MV-4-11 (cell line): ENCODE data around the gene ISYNA1.
A peak's percentile ranks its signal among the peaks of the same experiment; 100 is the strongest.

Source experiments
- DNase-seq: peaks from one replicate; lab custom pipeline; 2025; lab: John Stamatoyannopoulos, UW

ISYNA1 gene

DNA sequence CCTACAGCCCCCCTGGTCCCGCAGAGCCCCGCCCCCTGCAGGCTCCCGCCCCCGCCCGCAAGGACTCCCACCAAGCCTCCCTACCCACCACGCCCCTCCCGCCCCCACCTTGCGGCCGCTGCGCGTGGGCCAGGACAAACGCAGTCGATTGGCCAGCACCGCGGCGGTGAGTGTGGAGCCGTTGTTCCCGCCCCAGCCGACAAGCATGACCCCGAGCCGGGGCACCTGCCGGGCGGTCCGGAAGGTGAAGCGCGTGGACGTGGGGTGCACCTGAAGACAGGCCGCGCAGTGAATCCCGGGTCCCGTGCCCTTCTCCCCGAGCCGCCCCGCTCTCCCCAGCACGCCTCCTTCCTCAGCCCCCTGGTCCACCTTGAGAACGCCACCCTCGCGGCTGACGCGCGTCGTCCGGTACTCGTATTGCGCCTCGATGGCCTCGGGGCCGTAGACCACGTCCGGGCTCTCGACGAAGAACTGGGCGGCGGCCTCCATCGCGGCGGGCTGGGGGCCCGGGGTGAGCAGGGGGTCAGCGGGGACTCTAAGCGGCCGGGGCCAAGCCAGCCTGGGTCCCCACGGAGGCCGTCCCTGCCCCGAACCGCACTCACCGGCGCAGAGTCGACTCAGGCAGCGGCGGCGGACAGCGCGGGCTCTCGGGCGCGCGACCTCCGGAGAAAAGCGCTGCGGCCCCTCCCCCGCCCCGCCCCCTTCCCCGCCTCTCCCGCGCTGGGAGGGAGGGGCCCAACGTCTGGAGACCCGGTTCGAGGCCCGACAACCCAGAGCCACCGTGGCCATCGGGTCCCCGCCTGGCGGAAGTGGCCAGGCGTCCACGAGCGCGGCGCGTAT is at the start of gene ISYNA1:
Gene ISYNA1 (minus strand): TSS at position 643 of the 840 bp plus-strand sequence. CDS start 154 bp downstream, at position 489.
- DNase-seq, result no peak

DNA sequence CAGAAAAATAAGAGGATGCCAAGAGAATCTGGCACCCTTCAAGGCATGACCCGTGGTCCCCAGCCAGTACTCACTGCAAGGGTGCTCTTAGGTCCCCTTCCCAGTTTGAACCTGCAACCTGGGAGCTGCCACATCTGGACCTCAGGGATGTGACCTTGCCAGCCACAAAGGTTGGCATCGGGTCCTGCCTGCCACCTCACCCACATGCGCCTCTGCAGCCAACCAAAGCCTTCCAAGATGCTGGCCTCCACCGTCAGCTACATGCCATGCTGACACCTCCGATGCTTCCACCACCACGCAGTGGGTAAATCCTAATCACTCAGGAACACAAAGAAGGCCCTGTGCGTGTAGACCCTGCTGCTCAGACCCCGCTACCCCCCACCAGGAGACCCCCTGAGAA is 48.8 kb upstream of the ISYNA1 start:
- no peak for DNase-seq

DNA sequence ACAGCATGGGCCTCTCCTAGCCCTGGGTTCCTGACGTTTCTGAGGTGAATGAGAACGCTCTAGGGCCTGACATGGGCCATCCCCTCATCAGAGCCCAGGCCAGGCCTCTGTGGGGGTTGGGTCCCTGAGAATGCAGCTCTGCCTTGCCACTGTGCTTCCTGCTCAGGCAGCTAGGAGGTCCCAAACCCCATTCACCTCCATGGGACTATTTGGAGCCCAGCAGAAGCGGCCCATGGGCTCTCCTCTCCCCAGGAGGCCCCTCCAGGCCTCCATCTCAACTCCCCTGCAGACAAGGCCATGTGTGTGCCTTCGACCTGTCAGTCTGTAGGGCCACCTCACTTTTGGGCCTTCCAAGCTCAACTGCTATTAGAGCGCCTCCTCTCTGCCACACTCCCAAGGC is 47.1 kb upstream of the ISYNA1 start:
- no peak for DNase-seq

DNA sequence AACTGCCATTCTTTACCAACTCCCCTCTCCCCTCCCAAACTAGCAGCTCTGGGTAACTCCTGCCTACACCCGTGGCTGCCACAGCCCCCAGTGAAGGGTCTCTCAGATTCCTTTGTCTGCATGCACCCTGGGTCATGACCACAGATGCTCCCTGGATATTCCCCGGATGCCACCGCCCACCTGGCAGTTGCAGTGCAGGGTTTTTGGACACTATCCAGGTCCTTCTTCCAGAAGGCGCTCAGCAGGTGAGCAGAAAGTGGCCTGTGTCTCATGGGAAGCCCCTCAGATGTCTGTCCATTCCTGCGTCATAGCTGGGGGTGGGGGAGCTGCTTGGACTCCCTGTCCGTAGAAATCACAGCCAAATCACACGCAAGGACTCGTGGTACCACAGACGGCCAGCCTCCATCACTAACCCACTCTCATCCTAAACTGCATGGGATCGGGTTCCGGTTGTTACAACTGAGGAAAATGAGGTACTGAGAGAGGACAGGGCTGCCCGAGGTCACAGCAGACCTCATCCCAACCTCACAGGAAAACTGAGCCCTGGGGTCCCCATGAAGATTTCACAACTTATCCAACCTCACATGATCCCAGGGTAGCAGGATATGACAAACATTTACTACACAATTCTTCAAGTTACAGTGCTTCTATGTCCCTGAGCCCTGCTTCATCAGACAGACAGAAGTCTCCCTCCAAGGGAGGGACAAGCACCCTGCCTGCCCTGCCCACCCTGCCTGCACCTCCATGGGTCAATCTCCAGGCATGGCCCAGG is 45.4 kb upstream of the ISYNA1 start:
- DNase-seq, result peak; percentile 35

DNA sequence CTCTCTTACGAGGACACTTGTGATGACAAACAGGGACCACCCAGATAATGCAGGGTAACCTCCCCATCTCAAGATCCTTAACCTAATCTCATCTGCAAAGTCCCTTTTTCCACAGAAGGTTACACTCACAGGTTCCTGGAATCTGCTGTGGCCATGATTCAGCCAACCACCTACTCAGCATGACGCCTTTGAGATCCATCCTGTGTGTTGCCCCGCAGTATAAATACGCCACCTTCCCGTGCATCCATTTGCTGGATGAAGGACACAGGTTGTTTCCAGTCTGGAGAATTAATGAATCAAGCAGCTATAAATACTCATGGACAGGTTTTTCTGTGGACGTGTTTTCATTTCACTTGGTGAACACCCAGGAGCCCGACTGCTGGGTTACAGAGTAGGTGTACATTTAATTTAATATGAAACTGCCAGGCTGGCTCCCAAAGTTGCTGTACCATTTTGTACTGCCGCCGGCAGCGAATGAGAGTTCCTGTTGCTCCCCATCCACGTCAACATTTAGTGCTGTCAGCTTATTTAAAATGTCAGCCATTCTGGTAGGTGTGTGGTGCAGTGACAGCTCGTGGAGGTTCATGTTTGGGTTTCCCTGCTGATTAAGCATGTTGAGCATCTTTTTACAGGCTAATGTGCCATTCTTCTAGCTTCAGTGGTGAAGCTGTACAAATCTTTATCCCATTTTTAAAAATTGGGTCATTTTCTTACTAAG is 43.7 kb upstream of the ISYNA1 start:
- no peak for DNase-seq

DNA sequence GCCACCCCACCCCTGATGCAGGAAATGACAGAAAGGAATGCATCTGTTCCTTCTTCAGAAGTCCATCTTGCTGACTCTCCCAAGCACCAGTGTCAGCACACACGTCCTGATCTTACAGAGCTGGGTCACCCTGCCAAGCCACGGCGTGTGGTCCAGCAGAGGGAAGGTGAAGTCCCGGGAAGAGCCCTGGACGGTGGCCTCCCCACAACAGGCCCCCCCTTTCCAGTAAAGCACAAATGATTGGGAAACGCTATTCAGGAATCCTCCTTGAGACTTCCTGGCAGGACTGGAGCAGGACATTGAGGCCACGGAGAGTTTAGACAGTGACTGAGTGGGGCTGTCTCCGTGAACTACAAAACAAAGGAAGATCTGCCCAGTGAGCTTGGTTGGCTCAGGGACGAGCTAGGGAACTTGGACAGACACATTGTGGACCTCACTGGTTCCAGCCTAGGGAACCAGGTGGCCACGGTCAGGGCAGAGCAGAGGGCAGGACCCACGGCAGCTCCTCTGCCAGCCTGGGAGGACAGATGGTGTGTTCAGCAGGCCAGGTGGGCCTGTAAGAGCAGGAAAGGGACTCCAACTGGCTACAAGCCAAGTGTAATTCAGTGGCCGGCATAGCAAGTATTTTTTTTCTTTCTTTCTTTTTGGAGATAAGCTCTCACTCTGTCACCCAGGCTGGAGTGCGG is 42.2 kb upstream of the ISYNA1 start:
- DNase-seq, result no peak

DNA sequence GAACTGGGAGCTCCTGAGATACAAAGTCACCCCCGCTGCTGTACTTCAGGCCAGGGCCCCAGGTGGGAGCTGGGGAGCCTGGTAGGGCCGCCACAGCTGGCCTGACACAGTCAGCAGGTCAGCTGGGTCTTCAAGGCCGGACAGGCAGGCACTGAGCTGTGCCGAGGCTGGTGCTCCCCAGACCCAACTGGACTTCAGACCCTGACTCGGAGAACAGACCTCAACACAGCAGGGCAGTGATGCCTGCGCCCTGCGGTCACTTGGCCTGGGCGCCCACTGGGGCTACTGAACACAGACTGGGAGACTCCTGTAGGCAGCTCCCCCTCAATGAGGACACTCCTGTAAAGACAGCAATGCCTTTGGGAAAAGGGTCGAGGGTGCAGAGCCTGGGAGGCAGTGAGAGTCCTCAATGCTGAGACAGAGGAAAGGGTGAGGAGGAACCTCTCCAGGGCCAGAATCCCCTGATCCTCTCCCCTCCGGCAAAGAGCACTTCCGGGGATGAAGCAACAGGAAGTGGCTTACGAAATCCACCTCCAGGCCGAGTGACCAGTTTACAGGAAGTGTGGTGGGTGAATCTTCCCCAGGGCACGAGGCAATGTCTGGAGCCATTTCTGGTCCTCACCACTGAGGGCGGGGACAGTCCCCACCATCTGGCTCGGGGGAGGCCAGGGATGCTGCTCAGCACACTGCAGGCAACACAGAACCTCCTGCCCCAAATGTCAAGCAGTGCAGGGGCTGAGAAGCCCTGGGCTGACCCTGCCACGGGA is 40.8 kb upstream of the ISYNA1 start:
- peak; percentile 99 for DNase-seq

DNA sequence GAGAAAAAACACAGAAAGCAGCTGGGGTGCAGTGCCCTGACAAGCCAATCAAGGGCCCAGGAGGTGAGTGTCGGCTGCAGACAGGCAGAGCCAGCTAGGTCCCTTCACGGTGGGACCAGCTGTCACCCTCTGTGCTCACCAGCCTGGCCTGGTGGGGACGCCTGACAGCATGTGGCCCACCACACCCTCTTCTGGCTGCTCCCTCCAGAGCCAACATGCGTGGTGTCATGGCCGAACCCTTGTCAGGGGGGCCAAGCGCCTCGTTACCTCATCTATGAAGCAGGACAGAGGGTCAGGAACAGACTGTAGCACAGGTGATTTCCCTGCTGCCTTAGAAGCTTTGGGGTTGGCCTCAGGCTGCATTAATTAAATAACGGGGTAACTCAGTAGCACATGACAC is 40.0 kb upstream of the ISYNA1 start:
- no peak for DNase-seq

DNA sequence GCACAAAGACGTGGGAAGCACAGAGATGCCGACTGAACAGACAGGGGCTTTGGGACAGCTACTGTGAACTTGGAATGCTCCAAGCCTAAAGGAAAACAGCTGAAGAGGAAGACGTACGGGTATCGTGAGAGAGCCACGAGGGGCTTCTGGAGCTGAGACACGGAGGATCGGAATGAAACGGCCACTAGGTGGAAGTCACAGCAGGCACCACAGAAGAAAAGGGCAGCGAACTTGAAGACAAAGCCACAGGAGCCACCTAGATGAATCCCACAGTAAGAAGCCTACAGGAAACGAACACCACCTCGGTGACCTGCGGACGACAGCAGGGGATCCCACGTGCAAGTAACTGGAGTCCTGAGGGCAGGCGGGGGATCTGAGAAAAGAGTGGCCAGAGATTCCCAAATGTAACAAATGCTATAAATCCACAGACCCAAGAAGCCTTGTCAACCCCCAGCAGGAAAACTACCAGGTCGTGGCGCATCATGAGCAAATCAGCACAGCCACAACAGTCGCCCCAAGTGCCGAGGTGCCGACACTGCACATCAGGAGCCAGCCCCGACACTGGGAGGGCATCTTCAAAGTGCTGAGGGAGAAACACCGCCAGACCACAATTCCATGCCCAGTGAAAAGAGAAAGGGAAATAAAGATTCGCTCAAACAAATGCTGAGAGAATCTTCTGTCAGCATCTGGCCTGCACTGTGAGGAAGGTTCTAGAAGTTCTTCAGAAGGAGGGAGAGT is 39.3 kb upstream of the ISYNA1 start:
- peak; percentile 54 for DNase-seq

DNA sequence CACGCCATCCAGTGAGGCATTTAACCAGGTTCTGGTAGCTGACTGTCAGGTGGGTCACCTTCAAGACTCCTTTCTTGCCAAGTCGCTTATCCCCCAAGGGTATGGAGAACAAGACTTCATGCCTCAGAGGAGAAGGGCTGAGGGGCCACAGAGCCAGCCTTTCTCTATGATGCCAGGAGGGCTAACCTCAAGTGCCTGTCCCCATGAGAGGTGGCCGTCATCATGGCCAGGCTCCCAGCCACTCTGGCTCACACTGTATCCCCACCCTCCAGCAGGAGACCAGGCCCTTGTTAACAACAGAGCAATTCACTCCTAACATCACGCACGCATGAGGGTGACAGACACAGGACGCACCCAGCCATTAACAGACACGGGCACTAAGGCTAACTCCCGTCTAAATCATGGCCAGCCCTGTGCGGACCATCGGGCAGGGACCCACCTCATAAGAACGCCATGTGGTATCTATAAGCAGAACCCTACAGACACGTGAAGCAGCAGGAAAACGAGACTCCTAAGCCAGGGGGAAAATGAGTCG is 38.6 kb upstream of the ISYNA1 start:
- no peak for DNase-seq

DNA sequence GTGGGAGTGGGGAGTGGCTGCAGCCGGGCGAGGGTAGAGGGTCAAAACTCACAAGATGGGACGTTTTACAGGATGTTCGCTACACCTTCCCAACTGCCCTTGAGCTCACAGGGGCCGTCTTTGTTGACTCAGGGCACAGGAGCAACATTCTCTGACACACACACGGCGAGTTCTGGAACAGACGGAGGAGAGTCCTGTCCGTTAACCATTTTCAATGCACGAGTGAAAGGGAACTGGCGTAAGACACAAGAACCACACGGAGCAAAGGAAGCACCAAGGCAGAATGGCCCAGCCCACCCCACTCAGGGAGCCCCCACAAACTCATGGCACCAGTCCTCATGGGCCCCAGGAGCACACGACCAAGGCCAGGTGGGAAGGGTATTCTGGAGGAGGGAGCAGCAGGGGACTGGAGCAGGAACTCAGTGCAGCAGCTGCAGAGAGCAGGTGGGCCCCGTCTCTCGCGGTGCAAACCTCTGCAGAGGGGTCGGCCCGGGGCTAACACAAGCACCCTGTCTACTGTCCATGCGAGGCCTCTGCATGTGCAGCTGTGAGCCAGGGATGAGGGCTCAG is 37.9 kb upstream of the ISYNA1 start:
- DNase-seq, result no peak

DNA sequence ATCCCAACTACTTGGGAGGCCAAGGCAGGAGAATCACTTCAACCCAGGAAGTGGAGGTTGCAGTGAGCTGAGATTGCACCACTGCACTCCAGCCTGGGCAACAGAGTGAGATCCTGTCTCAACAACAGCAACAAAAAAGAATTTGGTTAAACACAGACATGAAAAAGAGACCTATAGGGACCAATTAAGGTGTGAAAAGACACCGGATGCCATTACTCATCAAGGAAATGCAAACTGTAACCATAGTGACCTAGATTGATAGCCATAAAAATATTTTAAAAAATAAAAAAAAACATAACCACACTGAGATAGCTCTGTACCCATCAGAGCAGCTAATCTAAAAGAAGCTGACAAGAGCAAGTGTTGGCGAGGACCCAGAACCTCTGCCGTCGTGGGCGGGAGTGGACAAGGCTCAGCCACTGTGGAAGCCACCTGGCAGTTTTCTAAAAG is 37.1 kb upstream of the ISYNA1 start:
- DNase-seq, result no peak

DNA sequence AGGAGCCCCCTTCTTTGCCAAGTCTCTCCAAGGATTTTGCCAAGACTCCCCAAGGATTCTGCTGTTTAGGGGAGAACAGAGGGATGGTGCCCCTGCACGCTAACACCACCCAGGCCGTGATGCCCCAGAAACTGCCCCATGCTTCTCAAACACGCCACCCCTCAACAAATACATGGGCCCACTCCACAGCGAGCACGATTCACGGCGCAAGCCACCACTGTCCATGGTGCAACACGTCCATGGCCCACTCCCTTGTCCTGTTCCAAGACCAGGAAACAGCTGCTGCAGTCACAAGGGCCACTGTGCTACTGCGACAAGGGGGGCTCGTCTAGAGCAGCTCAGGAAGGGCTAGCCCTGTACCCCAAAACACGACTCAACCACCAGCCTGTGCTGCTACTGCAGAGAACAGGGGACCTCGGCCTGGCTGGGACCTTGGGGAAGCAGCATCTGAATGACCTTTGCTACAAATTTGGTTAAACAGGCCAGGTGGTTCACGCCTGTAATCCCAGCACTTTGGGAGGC is 36.5 kb upstream of the ISYNA1 start:
- no peak for DNase-seq

DNA sequence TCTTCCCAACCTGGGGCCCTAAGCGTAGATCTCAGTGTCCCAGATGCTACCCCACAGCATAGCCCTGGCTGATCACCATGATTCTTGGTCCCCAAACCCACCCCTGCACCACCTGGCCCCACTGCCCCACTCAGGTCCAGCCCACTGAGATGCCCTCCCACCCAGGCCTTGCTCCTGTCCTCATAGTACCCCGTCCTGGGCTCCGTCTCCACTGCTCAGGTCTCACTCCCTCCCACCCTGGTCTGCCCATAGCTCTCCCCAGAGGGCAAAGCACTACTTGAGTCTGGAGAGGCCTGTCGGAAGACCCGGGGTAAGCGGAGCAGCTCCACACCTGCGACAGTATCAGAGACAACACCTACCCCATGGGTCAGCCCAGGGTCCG is 35.8 kb upstream of the ISYNA1 start:
- no peak for DNase-seq

DNA sequence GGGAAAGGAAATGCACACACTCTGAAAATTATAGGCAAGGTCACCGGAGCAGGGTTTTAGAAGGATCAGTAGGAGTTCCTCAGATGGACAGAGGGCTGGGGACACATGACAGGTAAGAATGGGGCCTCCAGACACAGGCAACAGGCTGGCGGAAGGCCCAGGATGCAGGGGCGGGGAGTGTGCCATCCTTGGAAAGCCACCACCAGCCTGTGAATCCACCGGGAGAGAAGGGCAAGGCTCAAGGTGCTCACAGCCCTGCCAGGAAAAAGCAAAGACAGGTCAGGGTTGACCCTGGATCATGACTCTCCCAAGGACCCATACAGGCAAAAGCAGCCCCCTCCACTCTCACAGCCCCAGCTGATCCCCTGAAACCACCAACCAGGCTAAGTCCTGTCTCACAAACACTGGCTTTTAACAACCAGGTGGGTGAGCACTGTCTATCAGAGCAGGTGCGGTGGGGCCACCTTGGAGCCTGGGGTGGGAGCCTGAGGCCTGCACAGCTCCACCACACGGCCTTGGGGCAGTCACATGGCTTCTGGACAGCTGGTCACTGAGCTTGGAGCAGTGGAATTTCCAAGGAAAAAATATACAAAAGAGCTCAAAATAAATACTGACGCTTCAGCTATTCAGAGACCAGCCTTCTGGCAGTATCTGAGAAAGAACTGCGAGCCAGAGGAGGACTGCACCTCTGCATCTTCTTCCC is 35.2 kb upstream of the ISYNA1 start:
- no peak for DNase-seq

DNA sequence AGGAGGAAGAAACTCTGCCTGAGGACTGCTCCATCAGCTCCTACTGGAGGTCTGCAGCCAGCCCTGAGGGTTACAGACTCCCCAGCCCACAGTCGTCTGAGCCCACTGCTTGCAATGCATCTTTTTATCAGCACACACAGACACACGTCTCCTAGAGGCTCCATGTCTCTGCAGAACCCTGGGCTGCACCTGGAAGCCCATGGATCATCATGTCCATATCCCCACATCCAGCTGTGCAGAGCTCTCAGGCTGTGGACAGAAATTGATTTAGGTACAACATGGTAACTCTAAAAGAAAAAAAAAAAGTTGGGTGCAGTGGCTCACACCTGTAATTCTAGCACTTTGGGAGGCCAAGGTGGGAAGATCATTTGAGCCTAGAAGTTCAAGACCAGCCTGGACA is 32.9 kb upstream of the ISYNA1 start:
- DNase-seq, result no peak

DNA sequence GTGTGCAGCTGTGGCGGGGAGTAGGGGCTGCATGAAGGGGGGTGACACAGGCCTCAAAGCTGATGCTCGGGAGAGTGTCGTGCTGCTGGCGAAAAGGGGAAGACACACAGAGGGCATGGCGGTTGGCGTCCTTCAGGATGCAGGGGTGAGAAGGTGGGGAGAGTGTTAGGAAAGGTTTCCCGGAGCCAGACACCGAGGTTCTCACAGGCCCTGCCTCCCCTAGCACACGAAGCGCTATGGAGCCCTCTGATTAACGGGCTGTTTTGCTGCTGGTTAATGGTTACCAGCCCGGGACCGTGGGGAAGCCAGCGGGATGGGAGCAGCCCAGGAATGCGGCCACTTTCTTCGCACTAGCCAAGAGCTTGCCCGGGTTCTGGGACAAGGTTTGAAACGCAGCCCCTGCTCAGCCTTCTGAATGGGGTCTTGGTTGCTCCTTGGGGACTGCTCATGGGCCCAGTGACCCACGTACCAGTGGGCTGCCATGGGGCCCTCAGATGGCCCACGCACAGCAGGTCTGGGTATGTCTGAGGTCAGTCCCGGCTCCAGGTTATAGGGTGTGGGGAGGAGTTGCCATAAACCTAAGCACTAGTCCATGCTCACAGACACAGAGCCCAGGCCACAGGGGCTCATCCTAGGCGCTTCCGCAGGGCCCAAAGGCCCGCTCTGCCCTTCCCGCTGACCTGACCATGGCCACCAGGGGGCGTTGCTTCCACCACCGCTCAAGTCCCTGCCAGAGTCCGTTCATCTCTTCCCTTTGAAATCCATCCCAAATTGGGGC is 31.3 kb upstream of the ISYNA1 start:
- DNase-seq, result peak; percentile 33

DNA sequence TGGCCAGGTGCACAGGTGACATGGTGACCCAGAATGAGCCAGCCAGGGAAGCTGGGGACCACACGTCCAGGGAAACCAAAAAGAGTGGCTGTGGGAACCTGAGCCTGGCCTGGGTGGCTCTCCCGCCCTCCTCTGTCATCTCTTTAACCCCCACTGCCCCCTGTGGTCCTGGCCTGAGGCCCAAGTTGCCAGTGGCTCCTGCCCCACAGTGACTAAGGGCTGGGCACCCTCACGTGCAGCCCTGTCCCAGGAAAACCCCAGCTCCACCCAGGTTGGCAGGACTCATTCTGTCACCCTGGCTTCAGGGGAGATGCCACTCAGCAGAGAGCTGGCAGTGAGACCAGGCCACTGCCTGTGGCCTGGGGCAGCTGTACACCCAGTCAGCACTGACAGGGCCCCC is 30.6 kb upstream of the ISYNA1 start:
- DNase-seq, result no peak
